HG02763 (cell line): ENCODE results near the gene WDR45.
A peak's percentile ranks its signal among the peaks of the same experiment; 100 is the strongest.
"Not testable (repeated sequence)": the region's sequence is repeated elsewhere in the genome, so short reads cannot be mapped to it uniquely, and the experiment has no call there.

ENCODE experiments used
- ATAC-seq: cut with Tn5 transposase; IDR thresholded peaks from one replicate; pipeline ENCODE4 v1.9.1; 2021; ENCODE audit warnings: mild to moderate bottlenecking, moderate library complexity; ENCODE audit not compliant: unreplicated experiment

The WDR45 gene

DNA sequence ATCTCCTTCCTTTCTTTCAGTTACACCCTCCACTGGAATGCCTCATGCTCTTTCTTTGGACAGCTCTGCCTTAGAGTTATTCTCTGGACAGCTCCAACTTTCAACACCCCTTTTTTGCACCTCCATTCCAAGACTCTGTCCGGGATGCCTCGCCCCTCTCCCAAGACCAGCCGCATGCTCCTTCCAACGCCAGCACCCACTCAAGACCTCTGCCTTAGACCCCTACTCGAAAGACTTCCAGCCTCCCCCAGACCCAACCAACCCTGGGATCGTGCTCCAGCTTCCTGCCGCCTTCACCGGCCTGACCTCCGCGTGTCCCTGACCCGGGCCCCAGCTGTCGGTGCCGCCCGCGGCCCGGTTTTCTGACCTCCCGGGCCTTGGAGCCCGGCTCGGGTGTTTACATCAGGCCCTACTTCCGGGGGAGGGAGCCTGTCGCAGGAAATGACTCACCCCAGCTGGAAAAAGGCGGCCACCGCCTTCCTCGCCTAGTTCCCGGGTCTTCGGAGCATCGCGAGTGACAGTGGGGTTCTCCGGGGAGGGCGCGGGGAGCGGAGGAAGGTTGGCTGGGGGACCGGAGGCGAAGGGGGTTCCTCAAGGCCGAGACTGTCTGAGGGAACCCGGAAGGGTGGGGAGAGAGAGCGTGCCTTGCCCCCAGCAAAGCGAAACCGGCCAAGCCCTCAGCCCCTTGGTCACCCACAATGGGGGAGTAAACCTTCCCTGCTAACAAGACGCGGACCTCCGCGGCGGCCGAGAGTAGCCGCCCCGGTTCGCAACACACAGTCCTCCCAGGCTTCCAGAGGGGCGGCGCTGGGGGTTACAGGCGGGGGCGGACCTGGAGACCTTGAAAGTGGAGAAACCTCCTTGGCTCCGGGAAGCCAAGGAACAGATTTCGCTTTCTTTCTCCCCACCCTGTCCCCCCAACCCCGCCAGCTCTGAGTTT, at the start of gene WDR45:
Gene WDR45, minus strand, starts transcription at position 399 of the 940 bp plus-strand sequence. CDS start 1,792 bp downstream, outside the sequence.
- ATAC-seq = no peak

GRCh38 chrX:49129427-49129826, 49.7 kb upstream of the WDR45 start:
- no peak for ATAC-seq

DNA sequence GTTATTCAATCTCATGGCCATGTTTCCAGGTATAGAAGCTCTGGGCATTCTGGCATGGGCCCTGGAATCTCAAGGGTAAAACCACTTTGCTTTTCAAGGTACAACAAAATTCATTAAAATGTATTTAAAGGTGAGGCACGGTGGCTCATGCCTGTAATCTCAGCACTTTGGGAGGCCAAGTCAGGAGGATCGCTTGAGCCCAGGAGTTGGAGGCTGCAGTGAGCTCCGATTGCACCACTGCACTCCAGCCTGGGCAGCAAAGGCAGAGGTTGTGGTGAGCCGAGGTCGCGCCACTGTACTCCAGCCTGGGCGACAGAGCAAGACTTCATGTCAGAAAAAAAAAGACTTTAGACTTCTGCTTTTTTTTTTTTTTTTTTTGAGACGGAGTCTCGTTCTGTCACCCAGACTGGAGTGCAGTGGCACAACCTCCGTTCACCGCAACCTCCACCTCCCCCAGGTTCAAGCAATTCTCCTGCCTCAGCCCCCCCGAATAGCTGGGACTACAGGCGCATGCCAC, 48.1 kb upstream of the WDR45 start:
- ATAC-seq = not testable (repeated sequence)

- ATAC-seq = no peak
These were observed 42.8 kb upstream of the WDR45 start for GRCh38 chrX:49122499-49122898.

GRCh38 chrX:49120091-49120490, 40.4 kb upstream of the WDR45 start:
- ATAC-seq = no peak

- no peak for ATAC-seq
These were observed 37.9 kb upstream of the WDR45 start for GRCh38 chrX:49117581-49117980.

- no peak for ATAC-seq
These were observed 37.0 kb upstream of the WDR45 start for GRCh38 chrX:49116716-49117115.

DNA sequence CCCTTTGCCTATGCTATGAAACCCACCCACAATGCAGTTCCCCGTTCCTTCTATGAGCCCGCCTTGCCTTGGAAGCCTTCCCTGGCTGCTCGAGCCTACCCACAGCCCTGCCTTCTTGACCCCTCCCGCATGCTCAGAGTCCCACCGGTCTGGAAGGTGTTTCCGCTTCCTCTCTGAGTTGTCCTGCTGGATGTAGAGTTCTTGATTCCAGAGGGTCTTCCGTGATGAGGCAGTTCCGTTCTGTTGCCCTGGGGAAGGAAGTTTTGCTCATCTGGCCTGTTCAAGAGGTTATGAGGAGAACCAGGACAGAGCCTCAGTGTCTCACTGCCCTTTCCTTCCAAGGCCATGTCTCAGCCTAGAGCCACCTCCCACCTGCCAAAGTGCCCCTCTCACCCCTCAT, 36.4 kb upstream of the WDR45 start:
- ATAC-seq = no peak

- no peak for ATAC-seq
These were observed 32.1 kb upstream of the WDR45 start for GRCh38 chrX:49111791-49112190.

GRCh38 chrX:49110417-49110816, 30.7 kb upstream of the WDR45 start:
- no peak for ATAC-seq

GRCh38 chrX:49108641-49109040, 29.0 kb upstream of the WDR45 start:
- ATAC-seq = no peak

DNA sequence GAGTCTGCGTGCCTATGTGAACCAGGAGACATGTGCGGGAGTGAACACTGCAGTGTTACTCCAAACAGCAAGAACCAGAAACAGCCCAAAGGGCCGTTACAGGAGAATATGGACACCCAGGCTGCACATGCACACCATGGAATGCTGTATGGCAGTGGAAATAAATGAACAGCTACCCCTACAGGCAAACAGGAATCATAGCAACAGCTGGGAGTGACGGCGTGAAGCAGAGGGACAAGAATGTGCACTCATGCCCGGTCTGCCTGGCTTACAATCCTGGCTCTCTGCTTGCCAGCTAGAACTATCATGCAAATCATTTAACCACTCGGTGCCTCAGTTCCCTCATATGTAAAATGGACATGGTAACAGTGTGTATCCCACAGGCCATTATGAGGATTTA, 27.2 kb upstream of the WDR45 start:
- no peak for ATAC-seq

GRCh38 chrX:49106296-49106695, 26.6 kb upstream of the WDR45 start:
- no peak for ATAC-seq

DNA sequence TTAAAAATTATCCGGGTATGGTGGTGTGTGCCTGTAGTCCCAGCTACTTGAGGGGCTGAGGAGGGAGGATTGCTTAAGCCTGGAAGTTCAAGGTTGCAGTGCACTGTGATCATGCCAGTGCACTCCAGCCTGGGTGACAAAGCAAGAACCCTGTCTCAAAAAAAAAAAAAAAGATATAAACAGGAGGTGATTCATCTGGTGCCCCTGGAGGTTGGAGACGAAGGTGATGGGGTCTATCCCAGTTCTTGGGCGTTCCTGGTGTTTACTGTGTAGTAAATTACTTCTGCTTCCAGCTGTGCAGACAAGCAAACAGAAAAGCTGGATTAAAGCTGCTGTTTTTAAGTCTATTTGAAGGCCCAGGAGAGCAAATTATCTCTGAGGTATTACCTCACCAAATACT, 23.9 kb upstream of the WDR45 start:
- no peak for ATAC-seq

DNA sequence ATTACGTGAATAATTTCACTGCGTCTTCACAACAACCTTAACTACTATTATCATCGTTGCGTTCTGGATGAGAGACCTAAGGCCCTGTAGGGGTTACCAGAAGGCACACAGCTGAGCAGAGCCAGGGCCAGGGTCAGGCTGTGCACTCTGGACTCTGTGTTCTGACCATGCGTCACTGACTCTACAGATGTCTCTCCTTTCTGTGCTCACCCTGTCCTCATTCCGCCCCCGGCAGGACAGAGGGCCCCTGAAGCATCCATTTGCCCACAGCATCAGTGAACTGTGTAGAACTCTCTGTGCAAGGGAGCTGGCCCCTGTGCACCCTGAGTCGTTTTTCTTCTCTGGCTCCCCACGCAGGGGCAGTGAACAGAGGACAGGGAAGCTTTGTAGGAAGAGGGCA, 22.5 kb upstream of the WDR45 start:
- no peak for ATAC-seq

- no peak for ATAC-seq
These were observed 21.9 kb upstream of the WDR45 start for GRCh38 chrX:49101629-49101984.

- peak; percentile 95 for ATAC-seq
These were observed 21.3 kb upstream of the WDR45 start for GRCh38 chrX:49100704-49101628.

GRCh38 chrX:49096419-49096818, 16.7 kb upstream of the WDR45 start:
- no peak for ATAC-seq

DNA sequence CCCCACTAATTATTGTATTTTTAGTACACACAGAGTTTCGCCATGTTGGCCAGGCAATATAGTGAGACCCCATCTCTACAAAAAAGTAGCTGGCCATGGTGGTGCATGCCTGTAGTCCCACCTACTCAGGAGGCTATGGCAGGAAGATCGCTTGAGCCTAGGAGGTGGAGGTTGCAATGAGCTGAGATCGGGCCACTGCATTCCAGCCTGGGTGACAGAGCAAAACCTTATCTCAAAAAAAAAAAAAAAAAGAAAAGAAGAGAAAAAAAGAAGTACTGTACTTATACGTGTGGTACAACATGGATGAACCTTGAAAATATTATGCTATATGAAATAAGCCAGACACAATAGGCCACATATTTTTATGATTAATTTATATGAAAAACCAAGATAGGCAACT, 9.9 kb upstream of the WDR45 start:
- no peak for ATAC-seq

DNA sequence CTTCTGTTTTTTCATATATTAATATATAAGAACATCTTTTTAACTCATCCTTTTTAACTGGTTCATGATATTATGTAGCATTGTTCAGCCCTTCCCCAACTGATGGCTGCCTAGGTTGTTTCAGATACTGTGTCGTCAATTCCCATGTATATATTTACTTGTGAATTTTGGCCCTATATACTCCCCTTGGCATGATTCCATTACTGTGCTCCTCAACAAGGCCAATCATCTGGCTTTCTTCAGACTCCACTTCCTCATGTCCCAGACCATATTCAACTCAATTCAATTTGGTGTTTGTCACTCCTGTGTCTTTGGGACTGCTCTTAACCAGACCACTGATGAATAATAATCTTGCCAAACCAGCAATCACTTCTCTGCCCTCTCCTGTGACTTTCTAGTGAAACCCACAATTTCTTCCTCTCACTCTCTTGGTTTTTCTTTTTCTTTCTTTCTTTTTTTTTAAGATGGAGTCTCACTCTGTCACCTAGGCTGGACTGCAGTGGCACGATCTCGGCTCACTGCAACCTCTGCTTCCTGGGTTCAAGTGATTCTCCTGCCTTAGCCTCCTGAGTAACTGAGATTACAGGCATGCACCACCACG, 2.7 kb upstream of the WDR45 start:
- ATAC-seq = no peak

DNA sequence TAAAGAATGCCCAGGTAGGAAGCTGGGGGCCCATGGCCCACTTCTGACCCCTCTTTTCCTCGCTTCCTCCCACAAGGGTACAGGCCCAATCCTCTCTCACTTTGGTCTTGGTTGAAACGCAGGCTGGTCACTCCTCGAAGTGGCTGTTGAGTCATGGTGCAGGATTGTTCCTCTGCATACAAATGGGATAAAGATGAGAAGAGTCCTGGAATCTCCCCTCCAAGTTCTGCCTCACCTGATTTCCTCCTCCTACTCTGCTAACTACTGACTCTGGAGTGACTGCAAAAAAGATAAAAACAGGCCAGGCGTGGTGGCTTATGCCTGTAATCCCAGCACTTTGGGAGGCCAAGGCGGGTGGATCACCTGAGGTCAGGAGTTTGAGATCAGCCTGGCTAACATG, 1.7 kb downstream of the WDR45 start:
- ATAC-seq = no peak
